Fibroblast of villous mesenchyme (primary cell): ENCODE measurements around the gene LRRC18. TPM values are rescaled to one million over a fixed set of nuclear protein-coding genes. Genes with fewer than 3 reads are reported as not detected.

ENCODE experiments used
- DNase-seq: peaks from one replicate; pipeline ENCODE4 v3.0.0-alpha.2; 2010; ENCODE audit warnings: low read depth
- H3K4me3 ChIP-seq: 2 replicates; pipeline ENCODE4 v1.5.1; 2011; ENCODE audit warnings: low read depth, mild to moderate bottlenecking, low read length
- total RNA-seq: library from RNA; depleted of rRNA; stranded (reverse); fragments of >200 nt; gene quantifications from 2 replicates; pipeline ENCODE4 v1.2.3, GENCODE V29; 2012
- TF ChIP-seq, protein P1 (sequence below): IDR thresholded peaks from 2 replicates; pipeline ENCODE4 v1.5.1; 2012; ENCODE audit warnings: low read depth, mild to moderate bottlenecking, low read length; ENCODE audit not compliant: insufficient read depth

Gene LRRC18
- total RNA-seq, 1 donor, result not detected

DNA sequence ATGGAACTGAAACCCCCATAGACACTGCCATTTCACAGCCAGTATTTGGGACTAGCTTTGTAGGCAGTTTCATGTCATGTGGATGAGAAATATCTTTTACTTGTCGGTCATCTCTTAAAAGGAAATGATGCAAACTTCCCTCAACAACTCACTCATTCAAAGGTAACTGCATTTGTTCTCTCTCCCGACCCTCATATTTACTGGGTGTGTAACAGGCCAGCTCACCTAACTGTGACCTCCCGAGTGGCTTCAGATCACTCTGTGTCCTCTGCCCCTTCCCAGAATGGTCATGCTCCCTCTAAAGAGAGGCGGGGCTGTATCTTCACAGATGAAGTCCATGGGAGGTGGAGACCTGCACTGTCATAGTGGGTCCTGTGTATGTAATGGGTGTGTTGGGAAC is 14.7 kb downstream of the LRRC18 start:
- no peak for DNase-seq
- H3K4me3 ChIP-seq, result no peak overlapping the region
- TF ChIP-seq, protein P1, sequence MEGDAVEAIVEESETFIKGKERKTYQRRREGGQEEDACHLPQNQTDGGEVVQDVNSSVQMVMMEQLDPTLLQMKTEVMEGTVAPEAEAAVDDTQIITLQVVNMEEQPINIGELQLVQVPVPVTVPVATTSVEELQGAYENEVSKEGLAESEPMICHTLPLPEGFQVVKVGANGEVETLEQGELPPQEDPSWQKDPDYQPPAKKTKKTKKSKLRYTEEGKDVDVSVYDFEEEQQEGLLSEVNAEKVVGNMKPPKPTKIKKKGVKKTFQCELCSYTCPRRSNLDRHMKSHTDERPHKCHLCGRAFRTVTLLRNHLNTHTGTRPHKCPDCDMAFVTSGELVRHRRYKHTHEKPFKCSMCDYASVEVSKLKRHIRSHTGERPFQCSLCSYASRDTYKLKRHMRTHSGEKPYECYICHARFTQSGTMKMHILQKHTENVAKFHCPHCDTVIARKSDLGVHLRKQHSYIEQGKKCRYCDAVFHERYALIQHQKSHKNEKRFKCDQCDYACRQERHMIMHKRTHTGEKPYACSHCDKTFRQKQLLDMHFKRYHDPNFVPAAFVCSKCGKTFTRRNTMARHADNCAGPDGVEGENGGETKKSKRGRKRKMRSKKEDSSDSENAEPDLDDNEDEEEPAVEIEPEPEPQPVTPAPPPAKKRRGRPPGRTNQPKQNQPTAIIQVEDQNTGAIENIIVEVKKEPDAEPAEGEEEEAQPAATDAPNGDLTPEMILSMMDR, result no peak

DNA sequence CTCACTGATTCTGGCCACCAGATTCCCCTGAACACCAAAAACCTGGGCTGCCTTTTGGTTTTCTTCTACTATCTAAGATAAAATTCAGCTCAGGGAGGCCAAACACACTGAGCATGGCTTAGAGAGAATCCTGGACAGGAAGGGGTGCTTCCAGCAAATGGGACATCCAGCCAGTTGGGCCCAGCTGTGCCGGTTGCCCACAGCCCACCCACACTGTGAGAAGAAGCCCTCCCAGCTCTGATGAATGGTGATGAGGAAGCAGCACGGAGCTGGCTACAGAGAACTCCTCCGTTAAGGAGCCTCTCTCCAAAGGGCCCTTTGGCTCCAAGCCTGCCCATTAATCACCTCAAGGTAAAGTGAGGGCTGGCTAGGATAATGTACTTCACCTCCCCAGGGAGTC is 15.9 kb downstream of the LRRC18 start:
- DNase-seq, result no peak
- TF ChIP-seq, protein P1, result no peak
- no peak overlapping the region for H3K4me3 ChIP-seq

GRCh38 chr10:48913674-48914073 is 26.0 kb downstream of the LRRC18 start:
- TF ChIP-seq, protein P1, result no peak
- no peak for DNase-seq
- no peak overlapping the region for H3K4me3 ChIP-seq

- no peak overlapping the region for H3K4me3 ChIP-seq
- DNase-seq, result no peak
- TF ChIP-seq, protein P1, result no peak
These were observed 29.1 kb downstream of the LRRC18 start for GRCh38 chr10:48910548-48910947.

- no peak overlapping the region for H3K4me3 ChIP-seq
- TF ChIP-seq, protein P1, result no peak
- no peak for DNase-seq
These were observed 31.9 kb downstream of the LRRC18 start for GRCh38 chr10:48907730-48908129.

DNA sequence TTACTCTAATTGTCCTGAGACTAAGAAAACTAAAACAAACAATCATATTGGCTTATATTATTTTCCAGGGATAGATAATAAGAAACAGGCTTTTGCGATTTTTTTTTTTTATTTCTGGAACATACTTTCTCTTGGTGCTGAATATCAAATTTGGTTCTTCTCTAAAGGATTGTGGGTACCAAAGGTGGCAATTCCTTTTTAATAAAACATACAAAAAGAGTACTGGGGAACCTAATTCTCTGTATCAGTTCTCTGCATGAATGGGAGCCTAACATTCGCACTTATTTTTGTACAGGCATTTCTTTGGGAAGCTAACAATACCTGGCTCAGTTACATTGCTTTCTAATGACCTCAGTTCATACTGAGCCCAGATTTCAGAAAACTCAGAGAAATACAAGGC is 32.8 kb downstream of the LRRC18 start:
- TF ChIP-seq, protein P1, result no peak
- DNase-seq, result no peak
- H3K4me3 ChIP-seq, result no peak overlapping the region

DNA sequence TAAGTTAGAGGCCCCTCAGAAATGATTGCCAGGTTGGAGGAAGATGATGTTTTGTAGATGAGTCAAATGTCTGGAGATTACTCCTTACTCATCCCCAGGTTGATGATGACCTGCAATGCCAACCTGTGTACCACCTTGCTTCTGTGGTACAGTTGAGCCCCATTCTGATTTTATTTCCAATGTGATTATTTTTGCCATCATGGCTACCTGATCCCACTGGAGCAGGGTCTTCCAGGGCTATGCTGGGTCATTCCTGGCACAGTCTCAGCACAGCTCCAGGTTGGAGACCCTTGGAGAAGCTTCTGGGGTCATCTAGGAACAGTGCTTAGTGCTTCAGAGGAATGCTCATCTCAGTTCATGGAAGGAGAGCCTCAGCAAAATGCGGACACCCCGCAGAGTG is 34.3 kb downstream of the LRRC18 start:
- DNase-seq, result no peak
- no peak overlapping the region for H3K4me3 ChIP-seq
- TF ChIP-seq, protein P1, result no peak
